Activated CD4-positive, alpha-beta T cell treated with anti-CD3 and anti-CD28 coated beads for 36 hours (primary cell): ENCODE data around the gene PEAK1. TPM values are rescaled to one million over a fixed set of nuclear protein-coding genes. Genes with fewer than 3 reads are reported as not detected.

ENCODE experiments used
- ATAC-seq: fragments of 200-7000 bp; cut with Tn5 transposase; one replicate; pipeline ENCODE4 v1.10.0; 2021; ENCODE audit warnings: mild to moderate bottlenecking, moderate library complexity
- CTCF ChIA-PET: fragments of 350-600 bp; sonication (Branson Sonifier 250); formaldehyde crosslinking; loops from one replicate; lab custom pipeline; 2021; ENCODE audit warnings: antibody characterized with exemption; lab: Charles Lee
- POLR2A ChIA-PET: fragments of 350-600 bp; sonication (Branson Sonifier 250); formaldehyde crosslinking; loops from one replicate; lab custom pipeline; 2021; ENCODE audit warnings: antibody characterized with exemption, inconsistent platforms; lab: Charles Lee
- DNase-seq: peaks from one replicate; pipeline ENCODE4 v3.0.0-alpha.2; 2020
- H3K27ac Mint-ChIP-seq: one replicate; pipeline ENCODE4 v1.8.0; 2021; ENCODE audit warnings: mixed read lengths
- H3K27me3 Mint-ChIP-seq: one replicate; pipeline ENCODE4 v1.8.0; 2021; ENCODE audit warnings: mixed read lengths
- H3K36me3 Mint-ChIP-seq: one replicate; pipeline ENCODE4 v1.8.0; 2021; ENCODE audit warnings: low read depth, mixed read lengths
- H3K4me1 Mint-ChIP-seq: one replicate; pipeline ENCODE4 v1.8.0; 2021; ENCODE audit warnings: mixed read lengths
- H3K4me3 Mint-ChIP-seq: one replicate; pipeline ENCODE4 v1.8.0; 2021; ENCODE audit warnings: mild to moderate bottlenecking, moderate library complexity, mixed read lengths
- H3K9me3 Mint-ChIP-seq: one replicate; pipeline ENCODE4 v1.8.0; 2021; ENCODE audit warnings: low read depth, mixed read lengths
- intact Hi-C, 2 experiments: fragments of 100-400 bp; cut with DNase I in 1 of 2; cut with micrococcal nuclease in 1 of 2; formaldehyde crosslinking; loops; one replicate each; pipeline versions ENCODE4 v1.14.2 to v1.15.1; 2022 to 2024; cut with DNase I, micrococcal nuclease
- total RNA-seq, 2 experiments: library from RNA; stranded (reverse); gene quantifications; one replicate each; pipeline ENCODE4 v1.2.3, GENCODE V29; 2021

Gene PEAK1
- total RNA-seq, 2 experiments from 2014 or later, result 26.5 to 27.0 TPM

DNA sequence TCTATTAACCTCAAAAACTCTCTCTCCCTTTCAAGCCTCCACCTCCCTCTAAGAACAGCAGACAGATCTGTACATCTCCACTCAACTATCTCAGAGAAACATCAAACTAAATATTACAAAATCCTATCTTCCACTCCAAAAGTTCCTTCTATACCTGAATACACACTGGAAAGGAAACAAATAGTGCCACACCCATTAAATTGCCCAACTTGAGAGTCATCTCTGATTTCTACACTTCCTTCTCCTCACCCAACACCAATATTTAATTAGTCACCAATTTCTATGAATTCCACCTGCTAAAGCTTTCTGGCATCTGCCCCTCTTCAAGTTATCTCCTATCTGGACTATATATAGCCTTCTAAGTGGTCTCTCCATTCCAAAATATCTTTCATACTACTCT is 65.8 kb downstream of the PEAK1 start:
- intact Hi-C loops, result no loop called here
- ATAC-seq, result no peak

GRCh38 chr15:77352887-77353286 is 67.0 kb downstream of the PEAK1 start:
- CTCF ChIA-PET, result interaction anchor here (0.5 kb wide), 1 partner anchor 25 kb away, joined by 3 read pairs; no protein-coding TSS in a partner anchor
- Mint-ChIP-seq H3K4me1 (no peaks in the 10 kb centered on the region), H3K9me3 (no peaks in the 10 kb centered on the region), H3K36me3 (no peaks in the 10 kb centered on the region), H3K4me3 (no peak overlapping the region), H3K27ac (no peak overlapping the region), H3K27me3 (no peaks in the 10 kb centered on the region)
- intact Hi-C loops, result no loop called here
- DNase-seq (no peak), ATAC-seq (no peak)
- POLR2A ChIA-PET, result no interaction called here

More for the DNA sequence above, 65.8 kb downstream of the PEAK1 start:
- no peaks in the 10 kb centered on the region for H3K9me3 Mint-ChIP-seq
- ChIA-PET POLR2A (no interaction called here), CTCF (no interaction called here)
- no peak overlapping the region for H3K4me3 Mint-ChIP-seq
- no peaks in the 10 kb centered on the region for H3K36me3 Mint-ChIP-seq
- no peaks in the 10 kb centered on the region for H3K4me1 Mint-ChIP-seq
- no peak overlapping the region for H3K27ac Mint-ChIP-seq
- H3K27me3 Mint-ChIP-seq, result no peaks in the 10 kb centered on the region
- DNase-seq, result no peak

- peaks cover 9% of the 10 kb centered on the region for H3K36me3 Mint-ChIP-seq
- CTCF ChIA-PET, result no interaction called here
- H3K4me3 Mint-ChIP-seq, result no peak overlapping the region
- H3K27me3 Mint-ChIP-seq, result no peaks in the 10 kb centered on the region
- no peak overlapping the region for H3K27ac Mint-ChIP-seq
- peaks cover 6% of the 10 kb centered on the region for H3K4me1 Mint-ChIP-seq
- no peak for DNase-seq
- POLR2A ChIA-PET, result no interaction called here
- ATAC-seq, result no peak
- H3K9me3 Mint-ChIP-seq, result no peaks in the 10 kb centered on the region
- intact Hi-C loops, result no loop called here
Observed at GRCh38 chr15:77350792-77351191, 69.1 kb downstream of the PEAK1 start.

- Mint-ChIP-seq H3K27ac (no peak overlapping the region), H3K9me3 (no peaks in the 10 kb centered on the region), H3K4me3 (no peak overlapping the region), H3K36me3 (peaks cover 9% of the 10 kb centered on the region), H3K4me1 (peaks cover 6% of the 10 kb centered on the region), H3K27me3 (no peaks in the 10 kb centered on the region)
- no peak for ATAC-seq
- intact Hi-C loops, result no loop called here
- ChIA-PET POLR2A (no interaction called here), CTCF (interaction anchor here (0.7 kb wide), 2 partner anchors 15 to 889 kb away, joined by 3 read pairs; no protein-coding TSS in a partner anchor)
- no peak for DNase-seq
Observed at GRCh38 chr15:77349666-77350065, 70.2 kb downstream of the PEAK1 start.

DNA sequence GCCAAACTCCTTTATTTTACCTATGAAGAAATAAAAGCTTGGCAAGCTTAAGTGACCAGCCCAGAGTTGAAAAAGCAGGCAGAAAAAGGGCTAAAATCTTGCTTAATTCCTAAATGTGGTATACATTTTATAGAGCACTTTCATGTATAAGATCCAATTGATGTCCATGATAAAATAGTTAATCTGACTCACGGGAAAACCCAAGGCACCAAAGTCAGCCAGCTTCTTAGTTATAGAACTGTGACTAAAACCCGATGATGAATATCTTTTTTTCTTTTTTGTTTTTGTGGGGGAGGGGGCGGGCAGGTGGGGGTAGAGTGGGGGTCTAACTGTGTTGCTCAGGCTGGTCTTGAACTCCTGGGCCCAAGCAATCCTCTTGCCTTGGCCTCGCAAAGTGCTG is 71.4 kb downstream of the PEAK1 start:
- H3K36me3 Mint-ChIP-seq, result peaks cover 9% of the 10 kb centered on the region
- H3K27ac Mint-ChIP-seq, result no peak overlapping the region
- intact Hi-C loops, result no loop called here
- no peak for ATAC-seq
- H3K27me3 Mint-ChIP-seq, result no peaks in the 10 kb centered on the region
- ChIA-PET CTCF (interaction anchor here (1.2 kb wide), 1 partner anchor 15 kb away, joined by 3 read pairs; no protein-coding TSS in a partner anchor), POLR2A (no interaction called here)
- H3K4me1 Mint-ChIP-seq, result peaks cover 6% of the 10 kb centered on the region
- no peak for DNase-seq
- no peaks in the 10 kb centered on the region for H3K9me3 Mint-ChIP-seq
- no peak overlapping the region for H3K4me3 Mint-ChIP-seq

DNA sequence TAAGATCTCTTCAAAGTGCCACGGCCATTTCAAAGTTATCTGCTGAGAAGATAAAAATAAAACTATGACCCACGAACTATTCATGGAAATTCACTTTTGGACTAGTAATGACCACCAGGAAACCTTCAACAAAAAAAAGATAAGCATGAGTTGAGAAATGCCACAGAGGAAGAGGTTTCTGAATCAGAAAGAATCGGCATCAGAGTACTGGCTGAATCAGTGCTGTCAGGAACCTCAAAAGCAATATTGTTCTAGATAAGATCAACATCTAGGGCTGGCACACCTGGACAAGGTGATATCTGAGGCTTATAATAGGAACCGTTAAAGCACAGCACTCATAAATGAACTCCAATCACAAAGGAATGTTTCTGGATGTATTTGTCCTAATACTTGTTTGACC is 72.7 kb downstream of the PEAK1 start:
- ATAC-seq (no peak), DNase-seq (no peak)
- peaks cover under 1% of the 10 kb centered on the region for H3K9me3 Mint-ChIP-seq
- no peak overlapping the region for H3K27ac Mint-ChIP-seq
- peaks cover 9% of the 10 kb centered on the region for H3K36me3 Mint-ChIP-seq
- ChIA-PET CTCF (interaction anchor here (0.6 kb wide), 1 partner anchor 371 kb away, joined by 4 read pairs; no protein-coding TSS in a partner anchor), POLR2A (no interaction called here)
- no peak overlapping the region for H3K4me3 Mint-ChIP-seq
- intact Hi-C loops, result no loop called here
- H3K27me3 Mint-ChIP-seq, result no peaks in the 10 kb centered on the region
- peaks cover 6% of the 10 kb centered on the region for H3K4me1 Mint-ChIP-seq

GRCh38 chr15:77346245-77347036 is 73.5 kb downstream of the PEAK1 start:
- no peak for DNase-seq
- intact Hi-C loops, result no loop called here
- peak overlapping the region; percentile 20 for H3K27ac Mint-ChIP-seq
- H3K9me3 Mint-ChIP-seq, result peaks cover 5% of the 10 kb centered on the region
- ChIA-PET POLR2A (no interaction called here), CTCF (no interaction called here)
- no peak for ATAC-seq
- no peak overlapping the region for H3K4me3 Mint-ChIP-seq
- peaks cover 12% of the 10 kb centered on the region for H3K36me3 Mint-ChIP-seq
- no peaks in the 10 kb centered on the region for H3K27me3 Mint-ChIP-seq
- peaks cover 6% of the 10 kb centered on the region for H3K4me1 Mint-ChIP-seq

- no peak for ATAC-seq
- H3K4me1 Mint-ChIP-seq, result peaks cover 6% of the 10 kb centered on the region
- ChIA-PET POLR2A (no interaction called here), CTCF (no interaction called here)
- DNase-seq, result no peak
- no peak overlapping the region for H3K4me3 Mint-ChIP-seq
- H3K9me3 Mint-ChIP-seq, result peaks cover 6% of the 10 kb centered on the region
- H3K27ac Mint-ChIP-seq, result no peak overlapping the region
- peaks cover 12% of the 10 kb centered on the region for H3K36me3 Mint-ChIP-seq
- intact Hi-C loops, result no loop called here
- no peaks in the 10 kb centered on the region for H3K27me3 Mint-ChIP-seq
Observed at GRCh38 chr15:77342807-77343206, 77.1 kb downstream of the PEAK1 start.

GRCh38 chr15:77340245-77340644 is 79.7 kb downstream of the PEAK1 start:
- Mint-ChIP-seq H3K4me3 (no peak overlapping the region), H3K4me1 (no peaks in the 10 kb centered on the region), H3K27ac (no peak overlapping the region), H3K9me3 (peaks cover 6% of the 10 kb centered on the region), H3K36me3 (peaks cover 3% of the 10 kb centered on the region), H3K27me3 (no peaks in the 10 kb centered on the region)
- intact Hi-C loops, result no loop called here
- ATAC-seq (no peak), DNase-seq (no peak)
- ChIA-PET POLR2A (interaction anchor here (0.7 kb wide), 1 partner anchor 60 kb away, joined by 4 read pairs; no protein-coding TSS in a partner anchor), CTCF (interaction anchor here (1.1 kb wide), 1 partner anchor 129 kb away, joined by 5 read pairs; no protein-coding TSS in a partner anchor)

- ChIA-PET POLR2A (no interaction called here), CTCF (no interaction called here)
- Mint-ChIP-seq H3K4me1 (no peaks in the 10 kb centered on the region), H3K27ac (no peak overlapping the region), H3K4me3 (no peak overlapping the region), H3K36me3 (no peaks in the 10 kb centered on the region), H3K9me3 (no peaks in the 10 kb centered on the region), H3K27me3 (no peaks in the 10 kb centered on the region)
- DNase-seq (no peak), ATAC-seq (no peak)
- intact Hi-C loops, result no loop called here
Observed at GRCh38 chr15:77336006-77336405, 83.9 kb downstream of the PEAK1 start.

GRCh38 chr15:77335298-77335697 is 84.6 kb downstream of the PEAK1 start:
- no peak for ATAC-seq
- H3K36me3 Mint-ChIP-seq, result no peaks in the 10 kb centered on the region
- ChIA-PET CTCF (interaction anchor here (0.6 kb wide), 1 partner anchor 463 kb away, joined by 3 read pairs; no protein-coding TSS in a partner anchor), POLR2A (no interaction called here)
- H3K27me3 Mint-ChIP-seq, result no peaks in the 10 kb centered on the region
- H3K4me1 Mint-ChIP-seq, result no peaks in the 10 kb centered on the region
- no peak for DNase-seq
- no peaks in the 10 kb centered on the region for H3K9me3 Mint-ChIP-seq
- intact Hi-C loops, result no loop called here
- no peak overlapping the region for H3K27ac Mint-ChIP-seq
- no peak overlapping the region for H3K4me3 Mint-ChIP-seq

- POLR2A ChIA-PET, result no interaction called here
- no peak for ATAC-seq
Observed at GRCh38 chr15:77333166-77333565, 86.7 kb downstream of the PEAK1 start.

More at GRCh38 chr15:77333166-77333565, 86.7 kb downstream of the PEAK1 start:
- Mint-ChIP-seq H3K9me3 (no peaks in the 10 kb centered on the region), H3K4me1 (no peaks in the 10 kb centered on the region), H3K36me3 (no peaks in the 10 kb centered on the region), H3K4me3 (no peak overlapping the region), H3K27ac (no peak overlapping the region), H3K27me3 (no peaks in the 10 kb centered on the region)
- no peak for DNase-seq
- CTCF ChIA-PET, result interaction anchor here (1.1 kb wide), 1 partner anchor 15 kb away, joined by 3 read pairs; no protein-coding TSS in a partner anchor
- intact Hi-C loops, result no loop called here
